Muscle layer of duodenum (tissue), 2 donors: Measurements from ENCODE around the gene ALMS1.
"Not testable (repeated sequence)": the region's sequence is repeated elsewhere in the genome, so short reads cannot be mapped to it uniquely, and the experiment has no call there.

Experiments
- H3K27ac ChIP-seq: one replicate; pipeline ENCODE4 v1.7.0; 2013; ENCODE audit warnings: mild to moderate bottlenecking, low read length
- H3K27me3 ChIP-seq: one replicate; pipeline ENCODE4 v1.7.0; 2013; ENCODE audit warnings: low read depth, mild to moderate bottlenecking, control low read depth, low read length
- H3K36me3 ChIP-seq, 2 donors: one replicate each; pipeline ENCODE4 v1.7.0; 2013; ENCODE audit warnings: low read length in 2 of 2, control low read depth in 1 of 2, mild to moderate bottlenecking in 1 of 2; ENCODE audit not compliant: insufficient read depth in 2 of 2, control insufficient read depth in 1 of 2
- H3K4me1 ChIP-seq, 2 donors: one replicate each; pipeline ENCODE4 v1.7.0; 2013; ENCODE audit warnings: low read length in 2 of 2, mild to moderate bottlenecking in 2 of 2, control low read depth in 1 of 2, moderate library complexity in 1 of 2; ENCODE audit not compliant: insufficient read depth in 2 of 2, control insufficient read depth in 1 of 2
- H3K4me3 ChIP-seq, 2 donors: one replicate each; pipeline ENCODE4 v1.7.0; 2013; ENCODE audit warnings: low read length in 2 of 2, low read depth in 1 of 2, mild to moderate bottlenecking in 1 of 2
- H3K9me3 ChIP-seq, 2 donors: one replicate each; pipeline ENCODE4 v1.7.0; 2013; ENCODE audit warnings: low read length in 2 of 2, control low read depth in 1 of 2, mild to moderate bottlenecking in 1 of 2; ENCODE audit not compliant: control insufficient read depth in 1 of 2
- donor health status: healthy.

Gene ALMS1

DNA sequence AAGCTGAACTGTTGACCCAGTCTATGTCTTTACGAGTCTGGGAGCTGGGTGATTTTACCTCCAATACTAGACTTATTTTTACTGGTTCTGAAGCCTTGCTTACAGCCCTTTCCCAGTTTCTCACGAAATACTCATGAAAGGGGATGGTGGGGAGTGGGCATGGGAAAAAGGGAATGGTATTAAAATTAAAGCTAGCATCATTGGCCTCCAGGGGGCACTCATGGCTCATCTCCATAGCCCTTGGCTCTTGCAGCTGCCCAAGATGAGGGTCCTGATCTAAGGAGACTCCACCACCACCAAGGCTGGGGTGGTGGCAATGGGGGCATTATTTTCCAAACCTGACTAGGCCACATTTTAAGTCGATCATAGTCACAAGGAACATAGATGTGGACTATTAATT, 234.3 kb downstream of the ALMS1 start:
- H3K9me3 ChIP-seq: not testable (repeated sequence)

DNA sequence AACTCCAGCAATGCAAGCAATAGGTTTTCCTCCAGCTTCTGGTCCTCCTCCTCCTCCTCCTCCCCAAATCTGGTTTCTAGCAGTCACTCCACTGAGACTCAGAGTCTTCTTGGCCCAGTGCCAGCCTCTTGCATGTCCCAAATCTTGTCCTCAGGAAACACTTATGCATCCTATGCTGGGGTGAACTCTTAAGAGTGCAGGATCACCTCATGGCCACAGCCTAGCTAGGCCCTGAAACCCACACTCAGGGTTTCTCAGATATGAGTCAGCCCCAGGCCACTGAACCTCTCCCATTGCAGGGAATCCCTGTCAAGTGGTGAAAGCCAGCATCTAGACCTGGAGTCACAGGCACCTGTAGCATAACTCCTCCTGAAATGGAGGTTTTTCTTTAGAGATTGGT, 238.4 kb downstream of the ALMS1 start:
- not testable (repeated sequence) for H3K27ac ChIP-seq, H3K9me3 ChIP-seq, H3K4me1 ChIP-seq, H3K27me3 ChIP-seq, H3K36me3 ChIP-seq, H3K4me3 ChIP-seq

More for the DNA sequence above, 234.3 kb downstream of the ALMS1 start:
- H3K4me3 ChIP-seq, H3K36me3 ChIP-seq, H3K4me1 ChIP-seq, H3K27ac ChIP-seq, H3K27me3 ChIP-seq: not testable (repeated sequence)

GRCh38 chr2:73624625-73625024, 239.0 kb downstream of the ALMS1 start:
- not testable (repeated sequence) for H3K4me3 ChIP-seq, H3K36me3 ChIP-seq, H3K4me1 ChIP-seq, H3K9me3 ChIP-seq, H3K27me3 ChIP-seq, H3K27ac ChIP-seq

- not testable (repeated sequence) for H3K9me3 ChIP-seq, H3K36me3 ChIP-seq
Observed at GRCh38 chr2:73626237-73626636, 240.6 kb downstream of the ALMS1 start.

GRCh38 chr2:73628493-73628892, 242.9 kb downstream of the ALMS1 start:
- H3K36me3 ChIP-seq, H3K4me3 ChIP-seq, H3K9me3 ChIP-seq, H3K4me1 ChIP-seq, H3K27ac ChIP-seq, H3K27me3 ChIP-seq: not testable (repeated sequence)

More at GRCh38 chr2:73626237-73626636, 240.6 kb downstream of the ALMS1 start:
- H3K27ac ChIP-seq, H3K4me1 ChIP-seq, H3K27me3 ChIP-seq, H3K4me3 ChIP-seq: not testable (repeated sequence)

- not testable (repeated sequence) for H3K27me3 ChIP-seq, H3K36me3 ChIP-seq, H3K9me3 ChIP-seq, H3K4me3 ChIP-seq, H3K27ac ChIP-seq, H3K4me1 ChIP-seq
Observed at GRCh38 chr2:73630662-73631266, 245.1 kb downstream of the ALMS1 start.

GRCh38 chr2:73636977-73637376, 251.3 kb downstream of the ALMS1 start:
- not testable (repeated sequence) for H3K4me3 ChIP-seq, H3K27ac ChIP-seq, H3K4me1 ChIP-seq, H3K9me3 ChIP-seq, H3K36me3 ChIP-seq, H3K27me3 ChIP-seq

DNA sequence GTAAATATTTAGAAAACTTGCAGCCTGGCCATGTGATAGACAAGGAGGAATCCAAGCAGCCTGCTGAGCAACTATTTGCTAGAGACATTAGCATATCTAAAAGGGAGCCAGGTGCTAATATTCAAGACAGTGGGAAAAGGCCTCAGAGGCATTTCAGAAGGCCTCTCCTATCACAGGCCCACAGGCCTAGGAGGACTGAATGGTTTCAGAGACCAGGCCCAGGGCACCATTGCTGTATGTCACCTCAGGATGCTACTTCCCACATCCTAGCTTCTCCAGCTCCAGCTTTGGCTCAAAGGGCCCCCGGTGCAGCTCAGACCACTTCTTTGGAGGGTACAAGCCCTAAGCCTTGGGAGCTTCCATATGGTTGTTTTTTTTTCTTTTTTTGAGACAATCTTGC, 252.8 kb downstream of the ALMS1 start:
- no peaks in the 10 kb centered on the region for H3K9me3 ChIP-seq
- no peaks in the 10 kb centered on the region for H3K27me3 ChIP-seq
- H3K4me1 ChIP-seq: peaks cover 0 to 3% of the 10 kb centered on the region in 2 donors
- H3K27ac ChIP-seq: no peak overlapping the region
- H3K4me3 ChIP-seq: no peak overlapping the region
- no peaks in the 10 kb centered on the region for H3K36me3 ChIP-seq

- H3K9me3 ChIP-seq: no peaks in the 10 kb centered on the region
- H3K27me3 ChIP-seq: no peaks in the 10 kb centered on the region
- H3K36me3 ChIP-seq: no peaks in the 10 kb centered on the region
- peaks cover 0 to 3% of the 10 kb centered on the region in 2 donors for H3K4me1 ChIP-seq
- H3K27ac ChIP-seq: no peak overlapping the region
- H3K4me3 ChIP-seq: no peak overlapping the region
Observed at GRCh38 chr2:73640511-73640911, 254.9 kb downstream of the ALMS1 start.

DNA sequence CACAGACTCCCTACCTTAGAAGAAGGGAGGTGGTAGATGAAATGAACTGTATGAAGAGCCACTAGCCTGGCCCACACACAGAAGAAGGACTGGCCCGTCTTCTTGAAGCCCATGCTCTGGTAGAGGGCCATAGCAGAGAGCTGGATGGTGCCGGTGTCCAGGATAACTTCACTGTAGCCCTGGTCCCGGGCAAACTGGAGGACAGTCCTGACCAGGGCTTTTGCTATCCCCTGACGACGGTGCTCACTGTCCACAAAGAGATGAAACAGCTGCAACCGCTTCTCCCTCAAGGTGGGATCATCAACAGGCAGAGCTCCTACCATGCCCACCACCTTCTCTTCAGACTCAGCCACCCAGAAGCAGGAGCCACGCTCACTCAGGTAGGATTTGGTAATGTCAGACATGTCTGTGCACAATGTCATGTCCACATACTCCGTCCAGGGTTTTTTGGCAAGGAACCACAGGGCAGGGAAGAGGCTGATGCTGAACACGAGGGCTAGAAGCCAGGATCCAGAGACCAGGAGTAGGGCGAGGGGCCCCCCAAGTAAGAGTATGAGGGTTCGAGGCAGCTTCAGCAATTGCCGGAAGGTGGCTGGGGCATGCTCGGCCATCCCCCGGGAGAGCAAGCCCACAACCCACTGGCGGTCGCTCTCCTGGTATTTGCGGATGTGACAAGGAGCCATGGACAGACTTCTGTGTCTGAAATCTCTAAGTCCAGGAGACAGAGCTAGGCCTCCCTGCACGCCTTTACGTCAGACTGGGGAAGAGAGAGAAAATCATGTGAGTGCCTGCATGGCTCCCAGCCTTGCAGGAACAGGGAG, 255.5 kb downstream of the ALMS1 start:
- H3K9me3 ChIP-seq: no peaks in the 10 kb centered on the region
- no peak overlapping the region for H3K4me3 ChIP-seq
- H3K4me1 ChIP-seq: peaks cover 0 to 3% of the 10 kb centered on the region in 2 donors
- H3K27me3 ChIP-seq: no peaks in the 10 kb centered on the region
- H3K36me3 ChIP-seq: no peaks in the 10 kb centered on the region
- no peak overlapping the region for H3K27ac ChIP-seq

DNA sequence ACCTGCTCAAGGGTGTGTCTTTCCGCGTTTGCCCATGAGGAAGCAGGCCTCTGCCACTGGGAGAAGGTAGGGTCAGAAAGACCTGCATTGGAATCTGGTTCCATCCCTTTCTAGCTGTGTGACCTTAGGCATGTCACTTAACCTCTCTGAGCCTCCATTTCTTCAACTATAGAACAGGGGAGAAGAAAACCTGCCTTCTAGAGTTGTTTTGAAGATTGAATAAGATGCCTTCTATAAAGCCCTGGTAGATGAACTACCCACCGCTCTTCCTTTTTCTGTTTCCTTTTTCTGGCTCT, 256.1 kb downstream of the ALMS1 start:
- no peaks in the 10 kb centered on the region for H3K27me3 ChIP-seq
- H3K4me1 ChIP-seq: peaks cover 0 to 3% of the 10 kb centered on the region in 2 donors
- H3K9me3 ChIP-seq: no peaks in the 10 kb centered on the region
- H3K27ac ChIP-seq: no peak overlapping the region
- H3K4me3 ChIP-seq: no peak overlapping the region
- no peaks in the 10 kb centered on the region for H3K36me3 ChIP-seq
